PC-9 (cell line): ENCODE measurements around the gene MIER3.

ENCODE experiments used
- CTCF ChIP-seq: fragments of 200-600 bp; sonication (generic); conservative IDR thresholded peaks from 2 replicates; pipeline ENCODE4 v1.6.1; 2017; ENCODE audit warnings: mixed run types, antibody characterized with exemption, mild to moderate bottlenecking, moderate library complexity
- EZH2 ChIP-seq: fragments of 200-600 bp; sonication (generic); IDR thresholded peaks from 2 replicates; pipeline ENCODE4 v1.8.0; 2017; ENCODE audit warnings: antibody characterized with exemption, low read depth

GRCh38 chr5:56919942-56920662 lies 31.8 kb downstream of the MIER3 start:
- TF ChIP-seq CTCF (no peak), EZH2 (no peak)
